GM18498 (cell line): ENCODE results near the gene ZBTB46.

ENCODE experiments used
- ATAC-seq: cut with Tn5 transposase; IDR thresholded peaks from one replicate; pipeline ENCODE4 v1.9.1; 2021; ENCODE audit warnings: mild to moderate bottlenecking, moderate library complexity; ENCODE audit not compliant: unreplicated experiment

Gene ZBTB46

DNA sequence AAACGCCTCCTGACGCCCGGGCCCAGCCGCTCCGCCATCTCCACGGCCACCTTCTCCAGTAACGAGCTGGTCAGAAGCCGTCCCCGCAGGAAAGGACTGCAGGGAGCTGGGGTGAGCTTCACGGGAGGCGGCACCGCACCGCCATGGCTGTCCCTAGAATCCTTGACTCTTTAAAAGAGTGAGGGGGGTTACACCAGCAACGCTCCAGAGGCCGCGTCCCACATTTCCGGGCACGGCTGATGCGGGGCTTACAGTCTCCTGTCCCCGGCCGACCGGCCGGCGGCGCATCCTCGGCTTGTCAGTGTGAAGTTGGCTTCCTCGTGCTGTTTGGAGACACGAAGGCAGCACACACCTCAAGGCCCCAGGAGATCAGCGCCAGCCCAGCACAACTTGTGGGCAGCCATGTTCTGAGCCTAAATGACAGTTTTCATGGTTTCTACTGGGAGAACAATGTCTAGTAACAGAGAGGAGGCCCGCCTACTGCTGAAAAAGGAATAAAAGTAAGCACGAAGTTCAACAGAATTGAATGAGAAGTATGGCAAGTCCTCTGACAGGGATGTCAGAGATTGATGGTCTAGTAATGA is 61.1 kb downstream of the ZBTB46 start:
- no peak for ATAC-seq

GRCh38 chr20:63768591-63769515 is 62.2 kb downstream of the ZBTB46 start:
- no peak for ATAC-seq

DNA sequence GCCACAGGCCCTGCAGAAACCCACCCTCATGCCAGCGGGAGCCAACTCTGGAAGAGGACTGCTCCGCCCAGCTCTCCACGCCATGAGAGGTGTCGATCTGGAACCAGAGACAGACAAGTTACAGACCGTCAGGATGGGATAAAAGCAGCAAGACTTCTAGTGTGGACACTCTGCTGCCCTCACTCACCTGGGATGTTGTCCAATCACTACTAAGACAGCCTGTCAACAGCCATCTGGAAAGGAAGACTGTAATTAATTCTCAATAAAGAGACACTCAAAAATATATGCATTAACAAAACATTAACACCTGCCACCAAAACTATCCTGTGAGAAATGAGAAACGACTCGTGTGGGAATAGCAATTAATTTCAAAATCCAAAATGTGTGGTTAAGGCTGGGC is 63.2 kb downstream of the ZBTB46 start:
- ATAC-seq, result no peak

GRCh38 chr20:63767456-63767855 is 63.6 kb downstream of the ZBTB46 start:
- no peak for ATAC-seq

DNA sequence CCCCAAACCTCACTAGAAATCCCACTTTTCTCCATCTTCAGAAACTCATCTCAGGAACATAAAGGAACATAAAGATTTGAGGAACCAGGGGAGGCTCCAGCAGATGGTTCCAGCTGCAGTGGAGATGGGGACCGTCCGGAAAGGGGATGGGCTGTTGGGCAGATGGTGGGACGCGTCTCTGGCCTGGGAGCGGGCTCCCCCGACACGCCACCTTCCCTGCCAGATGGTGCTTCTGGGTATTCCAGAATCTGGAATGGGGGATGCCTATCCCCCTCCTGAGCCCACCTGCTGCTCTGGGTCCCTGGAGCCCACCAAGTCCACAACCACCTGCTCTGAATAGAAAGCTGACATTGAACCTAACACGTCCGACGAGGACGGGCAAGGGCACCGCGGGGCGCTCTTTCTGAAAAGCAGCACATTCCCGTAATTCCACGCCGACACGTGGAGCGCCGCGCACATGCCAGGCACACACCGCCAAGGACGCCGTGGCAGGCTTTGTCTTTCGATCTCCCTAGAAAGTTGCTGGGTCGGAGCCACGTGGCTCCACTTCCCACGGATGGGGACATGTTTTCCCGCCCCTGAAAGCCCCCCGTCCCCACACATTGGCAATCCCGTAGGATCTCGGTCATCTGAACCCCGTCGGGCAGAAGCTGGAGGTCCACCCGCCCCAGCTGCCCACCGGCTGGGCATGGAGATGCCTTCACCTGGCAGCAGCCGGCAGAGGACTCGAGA is 64.2 kb downstream of the ZBTB46 start:
- no peak for ATAC-seq

DNA sequence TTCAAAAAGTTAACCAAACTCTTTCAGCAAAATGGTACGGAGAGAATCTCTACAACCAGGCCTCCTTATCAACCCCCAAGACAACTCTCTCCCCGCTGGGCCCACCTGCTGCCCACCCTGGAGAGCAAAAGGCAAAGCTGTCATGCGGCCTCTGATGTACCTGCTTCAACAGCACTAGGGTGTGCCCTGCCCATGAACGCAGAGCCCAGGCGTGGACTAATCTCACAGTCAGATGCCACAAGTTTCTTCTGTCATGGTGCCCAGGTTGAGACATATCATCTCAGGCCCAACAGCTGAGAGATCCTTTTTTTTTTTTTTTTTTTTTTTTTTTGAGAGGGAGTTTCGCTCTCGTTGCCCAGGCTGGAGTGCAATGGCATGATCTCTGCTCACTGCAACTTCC is 65.2 kb downstream of the ZBTB46 start:
- ATAC-seq, result no peak

GRCh38 chr20:63765082-63765873 is 65.8 kb downstream of the ZBTB46 start:
- ATAC-seq, result no peak

- no peak for ATAC-seq
These were observed 71.6 kb downstream of the ZBTB46 start for GRCh38 chr20:63759377-63759901.

- no peak for ATAC-seq
These were observed 72.9 kb downstream of the ZBTB46 start for GRCh38 chr20:63758152-63758551.

DNA sequence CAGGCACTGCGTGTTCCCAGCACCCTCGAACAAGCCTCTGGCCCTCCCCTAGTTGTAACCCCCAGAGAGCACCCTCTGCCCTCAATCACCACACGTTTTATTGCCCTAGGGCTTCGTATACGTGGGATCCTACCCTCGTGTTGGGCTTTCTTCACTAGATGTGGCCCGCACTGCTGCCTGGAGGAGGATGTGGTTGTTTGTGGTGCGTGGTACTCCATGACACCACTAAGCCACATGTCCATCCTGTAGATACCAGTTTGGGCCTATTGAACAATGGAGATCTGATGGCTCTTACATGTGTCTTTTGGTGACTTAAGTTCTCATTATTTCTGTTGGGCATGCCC is 74.4 kb downstream of the ZBTB46 start:
- ATAC-seq, result no peak

DNA sequence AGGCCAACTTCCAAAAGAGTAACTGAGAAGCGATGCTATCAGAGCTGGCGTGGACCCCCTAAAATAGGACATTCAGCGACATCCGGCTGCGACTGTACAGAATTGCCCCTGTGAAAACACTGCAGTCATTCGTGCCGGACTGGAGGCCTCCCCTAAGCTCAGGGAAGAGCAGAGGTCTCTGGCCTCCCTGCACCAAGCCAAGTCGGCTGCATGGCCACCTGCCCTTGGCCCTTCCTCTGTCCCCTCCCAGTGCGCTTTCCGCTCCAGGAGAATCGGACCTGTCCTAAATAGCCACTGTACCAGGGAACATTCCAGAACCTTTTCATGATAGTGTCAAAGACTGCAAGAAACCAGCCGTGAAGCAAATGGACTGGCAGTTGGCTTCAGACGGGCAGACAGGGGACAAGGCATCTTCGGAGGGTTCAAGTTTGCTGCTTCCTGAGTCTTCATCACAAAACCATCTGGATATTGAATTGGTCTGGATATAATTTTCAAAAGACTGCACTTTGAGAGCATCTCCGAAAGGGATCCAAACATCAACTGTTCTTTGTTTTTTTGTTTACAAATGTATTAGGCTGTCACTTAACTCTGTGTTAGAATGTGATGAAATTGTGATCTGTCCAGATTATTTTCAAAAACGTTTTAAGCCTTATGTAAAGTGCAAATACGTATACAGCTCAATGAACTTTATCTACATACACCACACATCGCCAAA is 75.0 kb downstream of the ZBTB46 start:
- no peak for ATAC-seq

GRCh38 chr20:63754008-63754407 is 77.1 kb downstream of the ZBTB46 start:
- ATAC-seq, result no peak

DNA sequence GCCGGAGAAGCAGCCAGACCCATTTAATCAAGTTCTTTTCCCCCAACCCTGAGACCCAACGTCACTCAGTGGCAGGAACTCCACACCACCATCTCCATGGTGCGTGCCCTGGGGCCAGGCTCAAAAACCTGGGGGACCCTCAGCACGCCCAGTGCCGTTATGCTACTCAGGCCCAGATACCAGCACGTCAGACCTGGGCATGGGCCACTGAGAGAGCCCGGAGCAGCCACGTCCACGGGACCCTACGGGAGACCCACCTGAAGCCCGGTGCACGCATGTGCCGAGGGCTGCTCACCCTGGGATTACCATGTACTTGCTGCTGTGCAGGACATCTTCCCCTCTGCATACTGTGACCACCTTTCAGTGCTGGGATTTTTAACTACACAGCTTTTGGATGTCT is 77.7 kb downstream of the ZBTB46 start:
- no peak for ATAC-seq

GRCh38 chr20:63752411-63753101 is 78.5 kb downstream of the ZBTB46 start:
- ATAC-seq, result no peak

DNA sequence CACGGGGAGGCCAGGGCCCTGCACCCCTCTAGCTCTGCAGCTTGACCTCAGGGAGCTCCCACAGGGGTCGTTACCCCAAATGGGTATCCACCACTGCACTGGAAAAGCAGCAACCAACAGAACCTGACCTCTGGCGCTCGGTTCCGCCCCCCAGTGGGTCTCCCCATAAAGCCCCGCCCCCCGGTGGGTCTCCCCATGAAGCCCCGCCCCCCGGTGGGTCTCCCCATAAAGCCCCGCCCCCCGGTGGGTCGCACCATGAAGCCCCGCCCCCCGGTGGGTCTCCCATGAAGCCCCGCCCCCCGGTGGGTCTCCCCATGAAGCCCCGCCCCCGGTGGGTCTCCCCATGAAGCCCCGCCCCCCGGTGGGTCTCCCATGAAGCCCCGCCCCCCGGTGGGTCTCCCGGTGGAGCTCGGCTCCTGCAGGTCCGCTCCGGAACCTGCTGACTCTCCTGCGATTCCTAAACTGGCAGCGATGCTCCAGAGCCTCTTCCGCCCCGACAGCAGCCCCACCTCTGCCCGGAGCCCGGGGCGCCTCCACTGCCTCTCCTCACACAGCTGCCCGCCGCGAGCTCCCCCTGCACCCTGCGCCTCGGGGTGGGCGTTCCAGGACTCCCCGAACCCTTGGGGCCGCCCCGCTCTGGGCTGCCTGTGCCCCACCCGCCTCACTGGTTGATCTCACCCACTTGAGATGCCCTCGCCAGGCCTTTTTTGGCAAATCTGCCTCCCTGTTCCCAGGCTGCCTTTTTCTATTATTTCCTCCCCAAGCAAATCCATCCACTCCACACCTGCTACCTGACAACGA is 79.4 kb downstream of the ZBTB46 start:
- ATAC-seq, result no peak

DNA sequence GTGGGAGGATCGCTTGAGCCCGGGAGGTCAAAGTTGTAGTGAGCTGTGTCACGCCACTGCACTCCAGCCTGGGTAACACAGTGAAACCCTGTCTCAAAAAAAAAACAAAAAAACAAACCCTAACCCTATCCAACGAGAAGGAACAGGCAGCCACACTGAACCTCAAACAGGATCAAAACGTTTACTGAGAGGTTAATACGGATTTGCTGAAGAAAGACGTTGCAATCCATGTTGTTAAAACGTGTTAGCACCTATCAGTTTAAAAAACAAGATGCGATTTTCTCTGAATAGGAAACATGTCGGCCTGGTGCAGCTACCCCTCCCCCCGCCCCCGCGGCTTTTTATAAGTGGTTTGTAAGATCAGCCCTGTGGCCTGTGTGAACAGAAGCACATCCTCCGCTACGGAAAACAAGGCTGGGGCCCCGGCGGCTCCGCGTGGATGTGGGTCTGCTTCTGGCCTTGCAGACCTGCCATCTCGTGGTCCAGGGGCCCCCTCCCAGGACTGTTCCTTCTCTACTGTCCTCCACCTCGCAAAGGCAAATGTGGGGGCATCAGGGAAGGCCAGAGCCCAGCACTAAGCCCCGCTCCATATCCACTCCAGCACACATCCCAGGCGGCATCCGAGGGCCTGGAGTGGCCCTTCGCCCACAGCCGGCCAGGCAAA is 80.1 kb downstream of the ZBTB46 start:
- no peak for ATAC-seq

- no peak for ATAC-seq
These were observed 81.2 kb downstream of the ZBTB46 start for GRCh38 chr20:63749597-63750508.
